Smooth muscle cell (in vitro differentiated cells): Measurements from ENCODE around the gene PDGFA. TPM values are rescaled to one million over a fixed set of nuclear protein-coding genes. Genes with fewer than 3 reads are reported as not detected.

Experiments used
- DNase-seq: peaks from one replicate; lab custom pipeline; 2025; ENCODE audit not compliant: unreplicated experiment; lab: John Stamatoyannopoulos, UW
- H2AFZ ChIP-seq: fragments of 200-600 bp; sonication (generic); 2 replicates; pipeline ENCODE4 v1.6.0; 2016; ENCODE audit warnings: antibody characterized with exemption, low read depth, mild to moderate bottlenecking
- H3F3A ChIP-seq: fragments of 200-600 bp; sonication (generic); 2 replicates; pipeline ENCODE4 v1.6.0; 2017; ENCODE audit warnings: antibody characterized with exemption, low read depth
- H3K27ac ChIP-seq: fragments of 200-600 bp; sonication (generic); 2 replicates; pipeline ENCODE4 v1.5.1; 2016; ENCODE audit warnings: low read depth, mild to moderate bottlenecking
- H3K27me3 ChIP-seq: fragments of 200-600 bp; sonication (generic); 2 replicates; pipeline ENCODE4 v1.6.1; 2016; ENCODE audit warnings: low read depth, mild to moderate bottlenecking
- H3K36me3 ChIP-seq: fragments of 200-600 bp; sonication (generic); 2 replicates; pipeline ENCODE4 v1.5.1; 2016; ENCODE audit warnings: low read depth
- H3K4me1 ChIP-seq: fragments of 200-600 bp; sonication (generic); 2 replicates; pipeline ENCODE4 v1.5.1; 2016; ENCODE audit warnings: low read depth
- H3K4me2 ChIP-seq: fragments of 200-600 bp; sonication (generic); 2 replicates; pipeline ENCODE4 v1.6.0; 2016; ENCODE audit warnings: mild to moderate bottlenecking
- H3K4me3 ChIP-seq: fragments of 200-600 bp; sonication (generic); 2 replicates; pipeline ENCODE4 v1.5.1; 2016; ENCODE audit warnings: mild to moderate bottlenecking
- H3K79me2 ChIP-seq: fragments of 200-600 bp; sonication (generic); 2 replicates; pipeline ENCODE4 v1.6.0; 2016; ENCODE audit warnings: low read depth, mild to moderate bottlenecking
- H3K9ac ChIP-seq: fragments of 200-600 bp; sonication (generic); 2 replicates; pipeline ENCODE4 v1.6.0; 2016; ENCODE audit warnings: low read depth
- H3K9me3 ChIP-seq: fragments of 200-600 bp; sonication (generic); replicated peaks from 2 replicates; pipeline ENCODE4 v1.5.1; 2016; ENCODE audit warnings: low read depth
- H4K20me1 ChIP-seq: fragments of 200-600 bp; sonication (generic); 2 replicates; pipeline ENCODE4 v1.6.0; 2016; ENCODE audit warnings: low read depth
- WGBS: methylation state at CpG from one replicate; pipeline ENCODE4 v1.1.7; 2016; ENCODE audit warnings: low lambda C conversion rate; 5-methylcytosine and 5-hydroxymethylcytosine counted together
- polyA plus RNA-seq: library from polyadenylated mRNA; unstranded; fragments of >200 nt; fragmentation: Nextera tagmentation; extraction: Ambion mirVana; gene quantifications from 2 replicates; pipeline ENCODE4 v1.2.1, GENCODE V29; 2016
- total RNA-seq: library from RNA; depleted of rRNA; stranded (reverse); fragments of >200 nt; gene quantifications from 2 replicates; pipeline ENCODE4 v1.2.3, GENCODE V29; 2014
- TF ChIP-seq, protein P1 (sequence below): fragments of 200-600 bp; sonication (generic); IDR thresholded peaks from 2 replicates; pipeline ENCODE4 v1.5.1; 2017; ENCODE audit warnings: borderline replicate concordance, mild to moderate bottlenecking, antibody characterized with exemption; ENCODE audit not compliant: insufficient read depth, poor library complexity, severe bottlenecking

PDGFA gene
- total RNA-seq (68.1 and 97.2 TPM in 2 replicates), polyA plus RNA-seq (32.0 and 33.7 TPM in 2 replicates)

DNA sequence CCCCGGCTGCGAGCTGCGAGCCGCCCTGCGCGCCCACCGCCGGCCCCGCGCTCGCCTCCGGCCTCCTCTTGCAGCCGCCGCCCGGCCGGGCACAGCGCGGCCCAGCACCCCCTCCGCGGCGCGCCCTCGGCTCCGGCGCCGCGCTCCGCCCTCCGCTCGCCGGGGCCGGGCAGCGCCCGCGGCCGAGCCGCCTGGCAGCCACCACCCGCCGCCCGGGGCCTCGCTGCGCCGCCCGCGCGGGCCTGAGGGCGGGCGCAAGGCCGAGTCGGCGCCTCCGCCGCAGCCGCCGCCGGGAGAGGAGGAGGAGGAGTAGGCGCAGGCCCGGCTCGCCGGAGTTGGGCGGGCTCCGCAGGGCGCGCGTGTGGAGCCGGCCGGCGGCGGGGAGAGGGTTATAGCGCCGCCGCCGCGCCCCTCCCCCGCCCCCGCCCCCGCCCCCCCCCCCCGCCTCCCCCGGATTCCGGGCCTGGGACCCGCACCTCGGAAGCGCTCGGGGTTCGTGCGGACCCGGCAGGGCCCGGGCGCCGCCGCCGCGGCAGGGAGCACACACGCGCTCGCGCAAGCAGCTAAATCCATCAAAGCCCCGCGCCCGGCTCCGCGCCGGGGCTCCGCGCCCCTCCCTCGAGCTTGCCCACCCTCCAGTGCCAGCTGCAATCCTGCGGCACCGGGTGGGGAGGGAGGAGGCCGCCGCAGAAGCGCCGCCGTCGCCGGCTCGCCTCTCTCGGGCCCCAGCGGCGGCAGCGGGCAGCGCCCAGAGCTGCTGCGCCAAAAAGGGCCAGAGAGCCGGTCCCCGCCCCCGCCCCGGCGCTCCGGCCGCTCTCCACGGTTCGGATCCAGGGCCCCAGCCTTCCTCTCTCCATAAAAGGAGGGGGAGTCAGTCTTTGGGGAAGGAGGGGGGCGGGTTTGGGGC, at the start of gene PDGFA:
PDGFA (minus strand) TSS at position 363 of the 907 bp plus-strand sequence. CDS start 845 bp downstream, outside the sequence.
- Histone ChIP-seq H3K4me2 (peak within 1 kb of the TSS; percentile 96), H3K9me3 (no peaks in the 10 kb centered on the region), H3K4me1 (peaks cover 36% of the 10 kb centered on the region), H3K4me3 (peak within 1 kb of the TSS; percentile 97), H2AFZ (no peak within 1 kb of the TSS), H3K27me3 (no peaks in the 10 kb centered on the region), H3K9ac (peak within 1 kb of the TSS; percentile 89), H3K36me3 (no peaks in the 10 kb centered on the region), H3F3A (peaks cover 9% of the 10 kb centered on the region), H4K20me1 (peaks cover 38% of the 10 kb centered on the region), H3K79me2 (peaks cover 48% of the 10 kb centered on the region), H3K27ac (peak within 1 kb of the TSS; percentile 81)
- WGBS = under 1% methylated on average over 73 of the region's 132 CpGs
- TF ChIP-seq, protein P1, sequence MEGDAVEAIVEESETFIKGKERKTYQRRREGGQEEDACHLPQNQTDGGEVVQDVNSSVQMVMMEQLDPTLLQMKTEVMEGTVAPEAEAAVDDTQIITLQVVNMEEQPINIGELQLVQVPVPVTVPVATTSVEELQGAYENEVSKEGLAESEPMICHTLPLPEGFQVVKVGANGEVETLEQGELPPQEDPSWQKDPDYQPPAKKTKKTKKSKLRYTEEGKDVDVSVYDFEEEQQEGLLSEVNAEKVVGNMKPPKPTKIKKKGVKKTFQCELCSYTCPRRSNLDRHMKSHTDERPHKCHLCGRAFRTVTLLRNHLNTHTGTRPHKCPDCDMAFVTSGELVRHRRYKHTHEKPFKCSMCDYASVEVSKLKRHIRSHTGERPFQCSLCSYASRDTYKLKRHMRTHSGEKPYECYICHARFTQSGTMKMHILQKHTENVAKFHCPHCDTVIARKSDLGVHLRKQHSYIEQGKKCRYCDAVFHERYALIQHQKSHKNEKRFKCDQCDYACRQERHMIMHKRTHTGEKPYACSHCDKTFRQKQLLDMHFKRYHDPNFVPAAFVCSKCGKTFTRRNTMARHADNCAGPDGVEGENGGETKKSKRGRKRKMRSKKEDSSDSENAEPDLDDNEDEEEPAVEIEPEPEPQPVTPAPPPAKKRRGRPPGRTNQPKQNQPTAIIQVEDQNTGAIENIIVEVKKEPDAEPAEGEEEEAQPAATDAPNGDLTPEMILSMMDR = no peak
- peak; percentile 41 for DNase-seq

DNA sequence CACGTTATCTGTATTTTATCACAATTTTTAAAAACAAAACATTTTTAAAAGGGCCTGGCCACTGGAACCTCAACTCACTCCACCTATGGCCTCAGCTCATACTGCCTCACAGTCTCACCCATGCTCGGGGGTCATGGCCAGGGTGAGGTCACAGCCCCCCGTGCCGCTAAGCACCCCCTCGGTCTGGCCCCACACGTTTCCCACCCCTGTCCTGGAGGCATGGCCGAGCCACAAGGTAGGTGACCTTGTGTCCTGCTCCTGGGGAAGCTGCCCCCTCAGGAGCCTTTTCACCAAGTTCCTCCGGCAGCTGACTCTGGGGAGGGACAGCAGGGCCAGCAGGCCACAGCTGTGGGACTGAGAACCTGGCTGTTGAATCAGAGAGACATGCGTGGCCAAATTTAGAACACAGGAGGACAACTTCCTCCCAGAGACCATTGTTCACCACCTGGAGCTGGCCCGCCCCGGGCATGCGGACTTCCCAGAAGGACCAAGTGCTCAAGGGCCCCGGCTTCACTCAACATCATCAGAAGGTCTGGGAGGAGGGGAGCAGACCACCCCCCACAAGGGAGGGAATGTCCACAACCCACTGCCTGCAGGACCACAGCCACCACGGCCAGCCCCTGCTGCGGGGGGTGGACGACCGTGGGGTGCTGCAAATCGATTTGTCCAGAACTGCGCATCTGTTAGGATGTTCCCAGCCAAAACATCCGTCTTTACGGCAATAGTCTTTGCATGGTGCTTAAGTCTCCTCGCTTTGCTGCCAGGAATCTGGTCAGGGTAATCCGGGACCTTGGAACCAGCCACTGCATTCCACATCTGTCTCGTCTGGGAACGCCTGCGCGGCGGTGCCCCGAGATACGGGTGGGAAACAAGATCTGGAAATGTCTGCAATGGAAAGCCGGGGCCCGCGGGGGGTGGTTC, 48.6 kb upstream of the PDGFA start:
- Histone ChIP-seq H3K4me2 (peak overlapping the region; percentile 57), H3K27me3 (no peaks in the 10 kb centered on the region), H3K36me3 (no peaks in the 10 kb centered on the region), H3K27ac (peak overlapping the region; percentile 84), H4K20me1 (no peaks in the 10 kb centered on the region), H3K79me2 (no peaks in the 10 kb centered on the region), H3K4me1 (no peaks in the 10 kb centered on the region), H3K4me3 (no peak overlapping the region), H2AFZ (no peak overlapping the region), H3F3A (no peaks in the 10 kb centered on the region), H3K9me3 (no peaks in the 10 kb centered on the region), H3K9ac (no peak overlapping the region)
- DNase-seq = no peak
- TF ChIP-seq, protein P1 = no peak
- WGBS = 61% methylated on average over 33 of the region's 33 CpGs

DNA sequence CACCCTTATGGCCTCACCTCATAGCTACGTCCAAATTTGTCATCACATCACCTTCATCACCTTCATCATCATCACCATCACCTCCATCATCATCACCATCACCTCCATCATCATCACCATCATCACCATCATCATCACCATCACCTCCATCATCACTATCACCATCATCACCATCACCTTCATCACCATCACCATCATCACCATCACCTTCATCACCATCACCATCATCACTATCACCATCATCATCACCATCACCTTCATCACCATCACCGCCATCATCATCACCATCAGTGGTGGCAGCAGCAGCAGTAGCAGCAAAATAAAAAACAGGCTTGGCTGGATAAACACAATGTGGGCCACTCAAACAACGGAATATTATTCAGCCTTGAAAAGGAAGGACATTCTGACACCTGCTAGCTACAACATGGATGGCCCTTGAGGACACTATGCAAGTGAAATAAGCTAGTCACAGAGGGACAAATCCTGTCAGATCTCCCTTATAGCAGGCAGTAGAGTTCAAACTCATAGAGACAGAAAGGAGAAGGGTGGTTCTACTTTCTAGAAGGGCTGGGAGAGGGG, 47.7 kb upstream of the PDGFA start:
- Histone ChIP-seq H3K9ac (no peak overlapping the region), H3K36me3 (no peaks in the 10 kb centered on the region), H3K4me1 (no peaks in the 10 kb centered on the region), H3K4me2 (no peak overlapping the region), H3K9me3 (no peaks in the 10 kb centered on the region), H4K20me1 (no peaks in the 10 kb centered on the region), H3F3A (no peaks in the 10 kb centered on the region), H3K79me2 (no peaks in the 10 kb centered on the region), H2AFZ (no peak overlapping the region), H3K27ac (peak overlapping the region; percentile 84), H3K4me3 (no peak overlapping the region), H3K27me3 (no peaks in the 10 kb centered on the region)
- WGBS = 98% methylated on average over 2 of the region's 3 CpGs
- TF ChIP-seq, protein P1 = no peak
- DNase-seq = no peak
